Measurements from ENCODE around the gene SEPSECS.

DNA sequence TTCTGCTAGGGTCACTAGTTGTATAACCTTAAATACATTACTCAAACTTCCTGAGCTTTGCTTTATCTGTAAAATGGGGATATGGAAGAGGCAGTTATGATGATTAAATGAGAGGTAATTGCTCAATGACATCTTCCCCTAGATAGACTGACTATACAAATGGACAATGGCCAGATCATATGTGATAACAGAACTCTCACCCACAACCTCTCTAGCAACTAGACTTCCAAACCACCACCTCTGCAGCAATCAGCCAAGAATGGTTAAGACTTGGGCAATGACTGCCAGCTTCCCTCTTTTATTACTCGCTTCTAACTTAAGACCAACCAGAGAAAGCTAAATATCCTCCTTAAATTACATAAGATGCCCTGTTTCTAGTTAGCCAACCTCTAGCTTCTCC lies 2.9 kb upstream of the SEPSECS start:
- TF ChIP-seq, protein P1, sequence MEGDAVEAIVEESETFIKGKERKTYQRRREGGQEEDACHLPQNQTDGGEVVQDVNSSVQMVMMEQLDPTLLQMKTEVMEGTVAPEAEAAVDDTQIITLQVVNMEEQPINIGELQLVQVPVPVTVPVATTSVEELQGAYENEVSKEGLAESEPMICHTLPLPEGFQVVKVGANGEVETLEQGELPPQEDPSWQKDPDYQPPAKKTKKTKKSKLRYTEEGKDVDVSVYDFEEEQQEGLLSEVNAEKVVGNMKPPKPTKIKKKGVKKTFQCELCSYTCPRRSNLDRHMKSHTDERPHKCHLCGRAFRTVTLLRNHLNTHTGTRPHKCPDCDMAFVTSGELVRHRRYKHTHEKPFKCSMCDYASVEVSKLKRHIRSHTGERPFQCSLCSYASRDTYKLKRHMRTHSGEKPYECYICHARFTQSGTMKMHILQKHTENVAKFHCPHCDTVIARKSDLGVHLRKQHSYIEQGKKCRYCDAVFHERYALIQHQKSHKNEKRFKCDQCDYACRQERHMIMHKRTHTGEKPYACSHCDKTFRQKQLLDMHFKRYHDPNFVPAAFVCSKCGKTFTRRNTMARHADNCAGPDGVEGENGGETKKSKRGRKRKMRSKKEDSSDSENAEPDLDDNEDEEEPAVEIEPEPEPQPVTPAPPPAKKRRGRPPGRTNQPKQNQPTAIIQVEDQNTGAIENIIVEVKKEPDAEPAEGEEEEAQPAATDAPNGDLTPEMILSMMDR (conservative IDR thresholded peaks at IDR 0.05 in 1 of 2, IDR thresholded peaks at IDR 0.05 in 1 of 2; ENCODE audit: low read depth in 1 of 2, low read length in 2 of 2): no peak
- no peak for TF ChIP-seq EZH2 (IDR thresholded peaks at IDR 0.05; ENCODE audit: low read length, missing control alignments)

All from fibroblast of lung (primary cell).